SH-SY5Y (cell line): ENCODE results near the gene PMEPA1.

Experiments
- GATA2 ChIP-seq: IDR thresholded peaks from 2 replicates; pipeline ENCODE4 v1.6.1; 2011; ENCODE audit warnings: mild to moderate bottlenecking, low read depth, low read length
- GATA3 ChIP-seq: IDR thresholded peaks from 2 replicates; pipeline ENCODE4 v1.6.1; 2011; ENCODE audit warnings: low read depth, mild to moderate bottlenecking, low read length, moderate library complexity

PMEPA1 gene

DNA sequence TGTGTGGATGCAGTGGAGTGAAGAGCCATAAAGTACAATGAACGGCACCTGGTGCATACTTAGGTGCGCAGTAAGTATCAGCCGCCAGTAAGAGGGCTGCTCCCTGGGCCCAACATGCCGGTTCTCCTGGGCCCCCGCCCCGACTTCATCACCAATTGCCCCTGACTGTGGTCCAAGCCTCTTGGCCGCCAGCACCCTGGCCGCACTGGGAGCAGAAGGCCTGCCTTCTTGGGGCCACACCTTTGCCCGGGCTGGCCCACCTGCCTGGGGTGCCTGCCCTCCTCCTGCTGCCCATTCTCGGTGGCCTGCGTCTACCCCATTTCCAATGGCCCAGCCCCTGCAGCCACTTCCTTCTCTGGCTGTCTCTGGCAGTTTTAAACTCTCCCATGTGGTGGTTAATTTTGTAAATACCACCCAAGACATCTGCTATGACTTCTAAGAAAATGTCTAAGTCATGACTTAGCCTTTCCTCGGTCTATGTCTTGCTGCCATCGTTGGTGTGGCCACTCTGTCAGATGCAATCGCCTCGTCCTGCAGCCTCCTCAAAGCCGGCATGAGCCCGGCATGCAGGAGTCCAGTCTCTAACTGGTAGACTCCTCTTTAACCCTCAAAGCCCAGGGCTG is 36.8 kb downstream of the PMEPA1 start:
- TF ChIP-seq GATA3 = no peak
- TF ChIP-seq GATA2 = no peak

DNA sequence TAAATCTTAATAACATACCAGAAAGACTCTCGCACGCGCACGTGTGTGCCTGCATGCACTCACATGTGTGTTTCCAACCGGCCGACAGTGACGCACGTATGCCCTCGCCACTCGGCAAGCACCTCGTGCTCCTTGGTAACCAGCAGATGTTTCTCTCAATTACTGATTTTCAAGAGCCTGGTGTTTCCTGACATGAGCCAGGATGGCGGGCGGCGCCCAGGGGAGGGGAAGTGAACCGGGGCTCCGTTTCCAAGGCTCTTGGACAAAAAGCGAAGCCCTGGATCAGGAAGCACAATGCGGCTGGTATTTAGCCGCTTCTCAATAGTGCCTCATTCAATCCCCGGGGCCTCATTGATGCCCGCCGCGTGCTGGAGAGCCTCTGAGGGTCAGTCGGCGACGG is 37.7 kb downstream of the PMEPA1 start:
- TF ChIP-seq GATA3 (no peak), GATA2 (no peak)

- TF ChIP-seq GATA2 (no peak), GATA3 (no peak)
These were observed 38.2 kb downstream of the PMEPA1 start for GRCh38 chr20:57671662-57672061.

- no peak for TF ChIP-seq GATA2
- TF ChIP-seq GATA3 = no peak
These were observed 38.8 kb downstream of the PMEPA1 start for GRCh38 chr20:57671072-57671391.

DNA sequence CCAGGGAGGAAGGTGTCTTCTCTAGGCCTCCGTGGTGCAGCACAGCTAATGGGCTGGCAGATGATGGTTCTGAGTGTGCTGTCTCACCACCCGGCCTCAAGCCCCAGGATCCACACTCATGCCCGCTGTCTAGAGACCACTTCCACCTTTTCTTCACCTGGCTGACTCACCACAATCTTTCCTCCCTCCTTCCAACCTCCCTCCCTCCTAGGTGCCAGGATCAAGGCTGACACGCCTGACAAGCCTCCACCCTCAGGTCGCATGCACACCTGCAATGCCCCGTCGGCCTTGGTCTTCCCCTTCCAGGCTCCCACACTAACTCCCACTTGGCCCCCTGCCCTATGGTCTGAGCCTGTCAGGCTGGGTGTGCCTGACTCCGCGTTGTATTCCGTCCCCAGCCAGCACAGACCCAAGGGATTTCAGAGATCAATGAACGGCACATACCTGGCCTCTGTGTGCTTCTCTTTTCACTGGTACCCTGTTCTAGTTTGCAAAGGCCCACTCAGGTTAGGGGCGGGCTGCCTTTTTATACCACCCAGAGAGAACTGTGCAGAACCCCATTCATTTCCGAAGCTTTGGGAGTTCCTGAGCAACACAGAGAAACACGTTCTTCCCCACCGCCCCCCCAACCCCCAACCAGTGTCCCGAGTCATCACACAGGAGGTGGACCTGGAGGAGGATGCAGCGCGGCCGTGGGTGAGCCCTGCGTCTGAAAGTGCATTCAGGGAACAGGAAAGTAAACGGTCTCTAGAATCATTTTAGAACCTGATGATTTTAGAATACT is 39.3 kb downstream of the PMEPA1 start:
- no peak for TF ChIP-seq GATA2
- TF ChIP-seq GATA3 = no peak

GRCh38 chr20:57669632-57670031 is 40.2 kb downstream of the PMEPA1 start:
- no peak for TF ChIP-seq GATA2
- TF ChIP-seq GATA3 = no peak

- no peak for TF ChIP-seq GATA2
- TF ChIP-seq GATA3 = no peak
These were observed 41.7 kb downstream of the PMEPA1 start for GRCh38 chr20:57667924-57668782.

DNA sequence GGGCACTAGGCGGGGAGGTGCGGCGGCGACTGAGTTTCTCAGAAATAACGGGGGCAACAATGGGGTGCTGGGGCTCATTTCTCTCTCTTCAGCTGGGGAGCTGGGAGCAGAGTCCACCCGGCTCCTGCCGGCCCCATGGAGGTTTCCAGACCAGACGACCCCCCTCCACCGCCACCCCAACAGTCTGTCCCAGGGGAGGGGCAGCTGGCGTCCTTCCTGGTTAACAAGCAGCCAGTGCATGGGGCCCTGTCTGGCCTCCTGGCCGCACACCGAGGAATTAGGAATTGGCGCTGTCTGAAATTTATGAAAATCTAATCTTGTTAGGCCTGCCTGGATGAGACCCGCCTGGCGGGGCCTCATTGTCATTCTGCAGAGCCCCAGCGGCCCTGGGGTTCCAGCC is 42.4 kb downstream of the PMEPA1 start:
- no peak for TF ChIP-seq GATA2
- no peak for TF ChIP-seq GATA3

DNA sequence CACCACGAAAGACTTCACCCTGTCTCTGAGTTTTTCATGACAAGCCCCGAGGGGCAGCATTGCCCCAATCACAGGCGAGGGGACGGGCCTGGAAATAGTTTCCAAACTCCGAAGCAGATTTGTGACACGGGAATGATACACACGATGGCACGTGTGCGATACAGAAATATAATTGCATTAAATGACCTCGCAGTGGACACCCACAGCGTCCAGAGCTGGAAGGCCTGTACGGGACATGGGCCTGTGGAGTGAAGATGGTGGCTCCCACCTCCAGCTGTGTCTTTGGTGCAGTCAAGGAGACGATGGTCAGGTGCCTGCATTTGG is 43.0 kb downstream of the PMEPA1 start:
- TF ChIP-seq GATA3 (no peak), GATA2 (no peak)

DNA sequence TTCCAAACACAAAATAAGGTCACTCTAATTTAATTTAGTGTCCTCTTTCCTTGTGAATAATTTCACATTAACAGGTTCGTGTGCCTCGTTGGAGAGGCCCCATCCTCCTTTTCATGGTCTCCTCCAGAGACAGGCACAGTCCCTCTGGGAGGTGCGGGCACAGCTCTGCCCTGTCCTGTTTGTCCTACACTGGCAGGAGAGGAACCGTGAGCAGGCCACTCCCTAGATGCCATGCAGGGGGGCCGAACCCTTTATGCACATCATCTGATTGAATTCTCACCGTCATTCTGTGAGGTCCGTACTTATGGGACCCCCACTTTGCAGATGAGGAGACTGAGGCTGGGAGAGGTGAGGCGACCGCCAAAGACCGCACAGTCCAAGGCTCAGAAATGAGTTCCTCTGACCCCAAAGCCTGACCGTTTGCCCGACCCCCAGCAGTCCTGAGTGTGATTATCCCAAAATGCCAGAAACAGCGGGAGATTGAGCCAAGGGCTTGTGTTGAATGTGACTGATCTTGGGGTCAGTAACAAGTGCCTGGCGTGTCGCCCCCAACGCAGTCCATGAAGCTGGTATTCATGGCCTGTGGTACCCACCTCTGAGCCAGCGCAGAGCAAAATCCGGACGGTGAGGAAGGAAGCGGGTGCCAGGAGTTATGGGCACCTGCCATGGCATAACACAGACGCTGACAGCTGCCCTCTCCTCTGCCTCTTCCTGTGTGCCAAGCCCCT is 43.5 kb downstream of the PMEPA1 start:
- TF ChIP-seq GATA2 (no peak), GATA3 (no peak)

DNA sequence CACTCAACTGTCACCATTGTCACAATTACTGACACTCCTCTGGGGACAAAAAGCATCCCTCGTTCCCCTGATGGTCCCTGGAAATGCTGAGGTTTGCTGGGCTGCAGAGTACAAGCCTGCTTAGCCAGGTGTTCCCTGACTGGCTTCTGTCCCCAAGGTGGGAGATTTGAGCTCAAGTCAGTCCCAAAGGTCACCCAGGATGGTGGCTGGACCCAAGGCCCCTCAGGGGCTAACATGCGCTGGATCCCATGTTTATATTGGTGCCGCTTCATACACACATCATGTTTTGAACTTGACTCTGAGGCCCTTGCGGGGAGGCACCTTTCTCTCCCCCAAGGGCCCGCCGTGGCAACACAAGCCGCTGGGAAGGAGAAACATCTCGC is 44.2 kb downstream of the PMEPA1 start:
- TF ChIP-seq GATA3 (no peak), GATA2 (no peak)

GRCh38 chr20:57664924-57665588 is 44.8 kb downstream of the PMEPA1 start:
- no peak for TF ChIP-seq GATA2

- TF ChIP-seq GATA3 = no peak
- no peak for TF ChIP-seq GATA2
These were observed 45.3 kb downstream of the PMEPA1 start for GRCh38 chr20:57664476-57664875.
